DND-41 (cell line): ENCODE measurements around the gene ZNF669.
"Not testable (repeated sequence)": the region's sequence is repeated elsewhere in the genome, so short reads cannot be mapped to it uniquely, and the experiment has no call there.

Source experiments
- ATAC-seq: fragments of 200-7000 bp; cut with Tn5 transposase; 3 replicates; pipeline ENCODE4 v1.9.1; 2021; ENCODE audit warnings: low read depth; ENCODE audit not compliant: insufficient read depth
- DNase-seq: peaks from one replicate; pipeline ENCODE4 v3.0.0-alpha.2; 2020
- H2AFZ ChIP-seq: 2 replicates; pipeline ENCODE4 v1.6.0; 2012; ENCODE audit warnings: low read depth, low read length
- H3K27ac ChIP-seq: 2 replicates; pipeline ENCODE4 v1.5.1; 2012; ENCODE audit warnings: low read length, inconsistent platforms
- H3K27me3 ChIP-seq: fragments of 200-600 bp; sonication (generic); 2 replicates; pipeline ENCODE4 v1.6.0; 2012; ENCODE audit warnings: low read length, mild to moderate bottlenecking, inconsistent platforms; ENCODE audit not compliant: insufficient read depth, poor library complexity
- H3K36me3 ChIP-seq: 2 replicates; pipeline ENCODE4 v1.5.1; 2012; ENCODE audit warnings: low read length, inconsistent platforms; ENCODE audit not compliant: insufficient read depth
- H3K4me1 ChIP-seq: 2 replicates; pipeline ENCODE4 v1.5.1; 2012; ENCODE audit warnings: mild to moderate bottlenecking, low read length; ENCODE audit not compliant: insufficient read depth
- H3K4me2 ChIP-seq: 2 replicates; pipeline ENCODE4 v1.6.0; 2012; ENCODE audit warnings: mild to moderate bottlenecking, moderate library complexity, low read length, inconsistent platforms; ENCODE audit not compliant: insufficient read depth
- H3K4me3 ChIP-seq, 2 experiments: fragments of 200-600 bp in 1 of 2; shearing (Covaris generic) in 1 of 2; 2 replicates each; pipeline ENCODE4 v1.5.1; 2012 to 2016; ENCODE audit warnings: inconsistent platforms in 2 of 2, low read length in 2 of 2, mild to moderate bottlenecking in 2 of 2, low read depth in 1 of 2, moderate library complexity in 1 of 2
- H3K79me2 ChIP-seq: 2 replicates; pipeline ENCODE4 v1.6.0; 2012; ENCODE audit warnings: low read length, inconsistent platforms; ENCODE audit not compliant: insufficient read depth
- H3K9ac ChIP-seq: 2 replicates; pipeline ENCODE4 v1.6.0; 2012; ENCODE audit warnings: low read depth, mild to moderate bottlenecking, inconsistent platforms, low read length, moderate library complexity
- H3K9me3 ChIP-seq: 2 replicates; pipeline ENCODE4 v1.5.1; 2012; ENCODE audit warnings: low read length, moderate library complexity, mild to moderate bottlenecking, inconsistent platforms; ENCODE audit not compliant: insufficient read depth, severe bottlenecking
- H4K20me1 ChIP-seq: 2 replicates; pipeline ENCODE4 v1.6.0; 2012; ENCODE audit warnings: low read length; ENCODE audit not compliant: insufficient read depth
- EZH2 ChIP-seq: IDR thresholded peaks from 3 replicates; pipeline ENCODE4 v1.6.1; 2012; ENCODE audit warnings: borderline replicate concordance, low read depth, mild to moderate bottlenecking, moderate library complexity, low read length, inconsistent platforms; ENCODE audit not compliant: severe bottlenecking
- TF ChIP-seq, protein P1 (sequence below): IDR thresholded peaks from 2 replicates; pipeline ENCODE4 v1.5.1; 2012; ENCODE audit warnings: borderline replicate concordance, low read length, moderate library complexity, mild to moderate bottlenecking; ENCODE audit not compliant: poor library complexity, severe bottlenecking; ENCODE audit errors: extremely low read depth

ZNF669 gene

DNA sequence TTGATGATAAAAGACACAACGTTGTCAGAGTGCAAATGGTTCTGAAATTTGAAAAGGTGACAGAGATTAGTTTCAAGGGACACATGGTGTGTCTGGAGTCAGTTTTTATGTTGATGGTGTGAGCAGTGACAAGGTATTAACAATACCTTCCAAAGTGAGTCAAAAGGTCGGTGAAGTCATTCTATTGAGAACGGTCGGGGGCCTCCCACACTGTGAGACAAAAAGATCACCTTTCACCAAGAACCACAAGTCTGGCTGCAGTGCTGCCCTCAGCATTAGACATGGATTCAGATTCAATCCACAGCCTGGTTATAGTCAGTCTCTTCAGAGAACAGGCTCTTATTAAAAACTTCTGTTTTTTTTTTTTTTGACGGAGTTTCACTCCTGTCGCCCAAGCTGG lies 41.1 kb upstream of the ZNF669 start:
- Histone ChIP-seq H3K4me1 (no peaks in the 10 kb centered on the region; the same call in 1 of the 2 replicates), H3K27me3 (no peaks in the 10 kb centered on the region), H3K4me3 (no peak overlapping the region), H4K20me1 (peaks cover 4% of the 10 kb centered on the region; the same call in 1 of the 2 replicates), H3K27ac (no peak overlapping the region), H3K9me3 (peaks cover 71% of the 10 kb centered on the region), H2AFZ (no peak overlapping the region), H3K9ac (no peak overlapping the region), H3K79me2 (peaks cover 89% of the 10 kb centered on the region), H3K36me3 (peaks cover 81% of the 10 kb centered on the region), H3K4me2 (no peak overlapping the region)
- ATAC-seq (no peak), DNase-seq (no peak)
- TF ChIP-seq, protein P1, sequence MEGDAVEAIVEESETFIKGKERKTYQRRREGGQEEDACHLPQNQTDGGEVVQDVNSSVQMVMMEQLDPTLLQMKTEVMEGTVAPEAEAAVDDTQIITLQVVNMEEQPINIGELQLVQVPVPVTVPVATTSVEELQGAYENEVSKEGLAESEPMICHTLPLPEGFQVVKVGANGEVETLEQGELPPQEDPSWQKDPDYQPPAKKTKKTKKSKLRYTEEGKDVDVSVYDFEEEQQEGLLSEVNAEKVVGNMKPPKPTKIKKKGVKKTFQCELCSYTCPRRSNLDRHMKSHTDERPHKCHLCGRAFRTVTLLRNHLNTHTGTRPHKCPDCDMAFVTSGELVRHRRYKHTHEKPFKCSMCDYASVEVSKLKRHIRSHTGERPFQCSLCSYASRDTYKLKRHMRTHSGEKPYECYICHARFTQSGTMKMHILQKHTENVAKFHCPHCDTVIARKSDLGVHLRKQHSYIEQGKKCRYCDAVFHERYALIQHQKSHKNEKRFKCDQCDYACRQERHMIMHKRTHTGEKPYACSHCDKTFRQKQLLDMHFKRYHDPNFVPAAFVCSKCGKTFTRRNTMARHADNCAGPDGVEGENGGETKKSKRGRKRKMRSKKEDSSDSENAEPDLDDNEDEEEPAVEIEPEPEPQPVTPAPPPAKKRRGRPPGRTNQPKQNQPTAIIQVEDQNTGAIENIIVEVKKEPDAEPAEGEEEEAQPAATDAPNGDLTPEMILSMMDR: no peak
- TF ChIP-seq EZH2: no peak

DNA sequence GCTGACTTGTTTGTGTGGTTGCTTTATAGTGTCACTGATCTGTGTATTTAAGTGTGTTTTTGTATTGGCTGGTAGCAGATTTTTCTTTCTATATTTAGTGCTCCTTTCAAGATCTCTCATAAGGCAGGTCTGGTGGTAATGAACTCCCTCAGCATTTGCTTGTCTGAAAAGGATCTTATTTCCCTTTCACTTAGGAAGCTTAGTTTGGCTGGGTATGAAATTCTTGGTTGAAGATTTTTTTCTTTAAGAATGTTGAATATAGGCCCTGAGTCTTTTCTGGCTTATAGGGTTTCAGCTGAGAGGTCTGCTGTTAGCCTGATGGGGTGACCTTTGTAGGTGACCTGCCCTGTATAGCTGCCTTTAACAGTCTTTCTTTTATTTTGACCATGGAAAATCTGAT lies 35.4 kb upstream of the ZNF669 start:
- not testable (repeated sequence) for H3K4me2 ChIP-seq

DNA sequence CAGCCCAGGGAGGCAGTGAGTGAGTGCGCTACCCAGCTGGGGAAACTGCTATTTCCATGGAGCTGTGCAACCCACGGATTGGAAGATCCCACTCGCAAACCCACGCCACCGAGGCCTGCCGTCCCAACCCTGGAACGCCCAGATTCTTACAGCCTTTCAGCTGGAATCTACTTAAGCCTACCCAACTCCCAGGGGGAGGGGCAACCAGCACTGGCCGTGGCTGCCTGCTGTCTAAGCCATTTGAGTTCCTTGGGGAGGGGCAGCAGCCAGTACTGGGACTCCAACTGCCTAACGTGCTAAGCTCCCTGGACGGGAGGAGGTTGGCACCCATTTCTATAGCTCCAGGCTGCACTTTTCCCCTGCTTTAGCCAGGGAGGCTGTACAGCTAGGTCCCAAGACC lies 27.1 kb upstream of the ZNF669 start:
- Histone ChIP-seq H3K4me3 (no peak overlapping the region), H3K27me3 (no peaks in the 10 kb centered on the region), H3K4me1 (peaks cover 5% of the 10 kb centered on the region), H3K79me2 (peaks cover 64% of the 10 kb centered on the region), H3K9ac (no peak overlapping the region), H3K4me2 (no peak overlapping the region), H3K9me3 (peaks cover 31% of the 10 kb centered on the region), H3K36me3 (peaks cover 24% of the 10 kb centered on the region), H2AFZ (no peak overlapping the region), H3K27ac (no peak overlapping the region), H4K20me1 (peaks cover 5% of the 10 kb centered on the region; the same call in 1 of the 2 replicates)
- ATAC-seq (no peak), DNase-seq (no peak)
- no peak for TF ChIP-seq EZH2

More for the DNA sequence above, 35.4 kb upstream of the ZNF669 start:
- Histone ChIP-seq H3K36me3 (peaks cover 38% of the 10 kb centered on the region), H3K79me2 (peaks cover 76% of the 10 kb centered on the region), H3K9me3 (peaks cover 73% of the 10 kb centered on the region)
- H3K9ac ChIP-seq, H4K20me1 ChIP-seq, DNase-seq, H3K27ac ChIP-seq, H3K27me3 ChIP-seq, H3K4me3 ChIP-seq, H3K4me1 ChIP-seq, ATAC-seq, H2AFZ ChIP-seq: not testable (repeated sequence)

DNA sequence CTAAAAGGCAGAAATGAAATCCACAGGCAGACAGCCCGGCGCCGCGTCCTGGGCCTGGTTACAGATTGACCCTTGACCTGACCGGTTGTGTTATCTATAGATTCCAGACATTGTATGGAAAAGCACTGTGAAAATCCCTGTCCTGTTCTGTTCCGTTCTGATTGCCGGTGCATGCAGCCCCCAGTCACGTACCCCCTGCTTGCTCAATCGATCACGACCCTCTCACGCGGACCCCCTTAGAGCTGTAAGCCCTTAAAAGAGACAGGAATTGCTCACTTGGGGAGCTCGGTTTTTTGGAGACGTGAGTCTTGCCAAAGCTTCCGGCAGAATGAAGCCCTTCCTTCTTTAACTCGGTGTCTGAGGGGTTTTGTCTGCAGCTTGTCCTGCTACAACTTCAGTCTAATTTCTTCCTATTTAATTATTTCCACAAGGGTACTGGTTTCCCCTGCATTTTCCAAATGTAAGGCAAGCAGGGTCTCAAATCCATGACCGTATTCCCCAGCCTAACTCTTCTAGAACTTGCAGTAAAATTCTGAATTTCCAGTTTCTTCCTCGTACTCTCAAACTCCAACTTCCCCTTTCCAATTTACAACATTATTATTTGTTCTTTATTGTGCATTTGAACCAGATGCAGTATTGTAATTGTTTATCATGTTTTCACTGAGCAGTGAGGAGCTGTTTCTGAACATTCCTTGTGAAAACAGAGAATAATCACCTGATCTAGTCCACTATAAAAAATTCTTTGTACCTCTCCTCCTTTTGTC lies 23.5 kb upstream of the ZNF669 start:
- H3K4me3 ChIP-seq: peak overlapping the region in 1 of 2 experiments; percentile 50; a peak in 2 of 4 replicates
- peaks cover 33% of the 10 kb centered on the region for H3K79me2 ChIP-seq
- not testable (repeated sequence) for H3K27me3 ChIP-seq, H4K20me1 ChIP-seq, H3K27ac ChIP-seq, H3K9me3 ChIP-seq, H2AFZ ChIP-seq, ATAC-seq, DNase-seq, H3K4me1 ChIP-seq
- H3K9ac ChIP-seq: peak overlapping the region; percentile 30; the same call in 1 of the 2 replicates
- H3K4me2 ChIP-seq: peak overlapping the region; percentile 63
- peaks cover 24% of the 10 kb centered on the region for H3K36me3 ChIP-seq

DNA sequence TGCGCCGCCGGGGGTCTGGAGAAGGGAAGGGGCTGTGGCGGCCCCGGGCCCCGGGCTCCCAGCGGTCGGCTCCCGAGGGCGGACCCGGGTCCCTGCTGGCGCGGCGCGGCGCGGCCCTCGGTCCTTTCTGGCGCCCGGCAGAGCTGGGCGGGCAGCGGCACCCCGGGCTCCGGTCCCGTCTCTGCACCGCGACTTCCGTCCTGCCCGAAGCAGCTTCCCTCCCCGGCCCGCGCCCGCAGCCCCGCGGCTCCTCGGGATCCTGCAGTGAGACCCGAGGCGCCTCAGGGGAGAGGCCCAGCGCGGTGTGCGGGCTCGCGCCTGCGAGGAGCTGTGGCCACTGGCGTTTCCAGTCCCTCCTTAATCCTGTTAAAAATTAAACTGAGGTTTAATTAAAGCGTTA lies 22.4 kb upstream of the ZNF669 start:
- not testable (repeated sequence) for H4K20me1 ChIP-seq, DNase-seq, H3K9me3 ChIP-seq, H2AFZ ChIP-seq, H3K9ac ChIP-seq, H3K27me3 ChIP-seq, H3K27ac ChIP-seq, H3K4me2 ChIP-seq, H3K4me3 ChIP-seq, H3K4me1 ChIP-seq
- Histone ChIP-seq H3K79me2 (peaks cover 24% of the 10 kb centered on the region), H3K36me3 (peaks cover 16% of the 10 kb centered on the region)
- ATAC-seq: peak; percentile 70

DNA sequence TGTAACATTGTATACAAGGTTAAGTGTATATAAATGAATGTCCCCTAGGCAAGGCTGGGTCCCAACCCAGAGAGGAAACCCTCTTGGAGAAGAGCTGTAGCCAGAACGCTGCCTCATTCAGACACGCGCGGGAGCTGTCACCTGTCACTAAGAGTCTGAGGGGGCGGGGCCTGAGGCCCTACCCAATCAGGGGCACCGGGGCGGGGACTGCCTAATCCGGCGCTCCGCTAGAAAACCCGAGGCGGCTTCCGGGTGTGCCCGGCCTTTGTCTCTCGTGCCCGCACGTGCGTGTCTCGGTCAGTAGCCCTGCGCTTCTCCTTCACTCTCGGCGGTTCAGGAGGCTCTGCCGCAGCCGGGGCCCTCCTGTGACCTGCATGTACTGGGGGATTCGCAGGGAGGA lies 22.0 kb upstream of the ZNF669 start:
- H3K27me3 ChIP-seq, DNase-seq, H3K4me1 ChIP-seq, H3K9me3 ChIP-seq, H3K27ac ChIP-seq, H3K9ac ChIP-seq, H4K20me1 ChIP-seq, H2AFZ ChIP-seq, H3K4me2 ChIP-seq, H3K4me3 ChIP-seq: not testable (repeated sequence)
- H3K36me3 ChIP-seq: peaks cover 11% of the 10 kb centered on the region
- peaks cover 20% of the 10 kb centered on the region for H3K79me2 ChIP-seq
- ATAC-seq: peak; percentile 95
